ENCODE measurements around the gene ZBP1.

ZBP1 gene

GRCh38 chr20:57582029-57582378, 38.2 kb downstream of the ZBP1 start:
- H3K27me3 ChIP-seq (ENCODE audit: control insufficient read depth, insufficient read depth, low read length) = no peaks in the 10 kb centered on the region
- no peaks in the 10 kb centered on the region for H3K36me3 ChIP-seq (ENCODE audit: control insufficient read depth, insufficient read depth, low read length)
- no peak overlapping the region for H3K27ac ChIP-seq (ENCODE audit: low read depth, low read length)
- H3K9ac ChIP-seq (ENCODE audit: low read length) = no peak overlapping the region
- peaks cover 10% of the 10 kb centered on the region; the same call in 1 of the 2 replicates for H3K4me1 ChIP-seq (ENCODE audit: control insufficient read depth, insufficient read depth, low read length)
- H3K9me3 ChIP-seq (ENCODE audit: control insufficient read depth, insufficient read depth, low read depth, low read length) = no peaks in the 10 kb centered on the region
- no peak overlapping the region for H3K4me3 ChIP-seq (ENCODE audit: low read depth, low read length)

GRCh38 chr20:57581202-57582028, 38.8 kb downstream of the ZBP1 start:
- Histone ChIP-seq H3K9me3 (ENCODE audit: control insufficient read depth, insufficient read depth, low read depth, low read length) (no peaks in the 10 kb centered on the region), H3K27ac (ENCODE audit: low read depth, low read length) (no peak overlapping the region), H3K9ac (ENCODE audit: low read length) (no peak overlapping the region), H3K36me3 (ENCODE audit: control insufficient read depth, insufficient read depth, low read length) (no peaks in the 10 kb centered on the region), H3K4me3 (ENCODE audit: low read depth, low read length) (no peak overlapping the region), H3K4me1 (ENCODE audit: control insufficient read depth, insufficient read depth, low read length) (peaks cover 8% of the 10 kb centered on the region; the same call in 1 of the 2 replicates), H3K27me3 (ENCODE audit: control insufficient read depth, insufficient read depth, low read length) (no peaks in the 10 kb centered on the region)

- Histone ChIP-seq H3K4me1 (ENCODE audit: control insufficient read depth, insufficient read depth, low read length) (peaks cover 11% of the 10 kb centered on the region; the same call in 1 of the 2 replicates), H3K9ac (ENCODE audit: low read length) (no peak overlapping the region), H3K27me3 (ENCODE audit: control insufficient read depth, insufficient read depth, low read length) (no peaks in the 10 kb centered on the region), H3K4me3 (ENCODE audit: low read depth, low read length) (no peak overlapping the region), H3K27ac (ENCODE audit: low read depth, low read length) (no peak overlapping the region), H3K9me3 (ENCODE audit: control insufficient read depth, insufficient read depth, low read depth, low read length) (no peaks in the 10 kb centered on the region), H3K36me3 (ENCODE audit: control insufficient read depth, insufficient read depth, low read length) (no peaks in the 10 kb centered on the region)
Observed at GRCh38 chr20:57580478-57581201, 39.6 kb downstream of the ZBP1 start.

GRCh38 chr20:57579898-57580447, 40.3 kb downstream of the ZBP1 start:
- 0 out of 2 replicates have a peak, but pooled peaks cover 3% of the 10 kb centered on the region for H3K27me3 ChIP-seq (ENCODE audit: control insufficient read depth, insufficient read depth, low read length)

DNA sequence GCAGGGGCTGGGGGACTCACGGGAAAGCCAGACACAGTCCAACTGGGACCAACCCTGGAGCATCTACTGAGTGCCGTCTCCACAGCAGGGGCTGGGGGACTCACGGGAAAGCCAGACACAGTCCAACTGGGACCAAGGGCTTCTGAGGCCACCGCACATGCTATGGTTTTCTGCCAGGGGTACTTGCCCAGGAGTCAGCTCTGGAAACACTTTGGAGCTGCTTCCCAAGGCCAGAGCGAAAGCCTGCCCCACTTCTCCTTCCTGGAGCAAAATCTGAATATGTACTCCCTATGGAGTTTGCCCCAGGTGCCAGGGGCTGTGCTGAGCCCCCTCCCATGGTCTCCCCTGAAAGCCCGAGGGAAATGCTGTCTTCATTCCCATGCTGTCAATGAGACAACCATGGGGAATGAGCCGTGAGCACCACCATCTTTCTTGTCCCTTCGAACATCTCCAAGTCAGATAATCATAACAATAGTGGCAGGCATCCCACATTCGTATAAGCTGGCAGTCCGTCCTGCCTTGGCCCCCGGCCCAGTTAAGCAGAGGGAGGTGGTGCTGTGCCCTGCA, 40.8 kb downstream of the ZBP1 start:
- Histone ChIP-seq H3K36me3 (ENCODE audit: control insufficient read depth, insufficient read depth, low read length) (no peaks in the 10 kb centered on the region), H3K4me3 (ENCODE audit: low read depth, low read length) (no peak overlapping the region), H3K4me1 (ENCODE audit: control insufficient read depth, insufficient read depth, low read length) (peaks cover 11% of the 10 kb centered on the region; the same call in 1 of the 2 replicates), H3K27me3 (ENCODE audit: control insufficient read depth, insufficient read depth, low read length) (0 out of 2 replicates have a peak, but pooled peaks cover 5% of the 10 kb centered on the region), H3K9me3 (ENCODE audit: control insufficient read depth, insufficient read depth, low read depth, low read length) (no peaks in the 10 kb centered on the region), H3K9ac (ENCODE audit: low read length) (no peak overlapping the region), H3K27ac (ENCODE audit: low read depth, low read length) (no peak overlapping the region)

More at GRCh38 chr20:57579898-57580447, 40.3 kb downstream of the ZBP1 start:
- Histone ChIP-seq H3K9ac (ENCODE audit: low read length) (no peak overlapping the region), H3K9me3 (ENCODE audit: control insufficient read depth, insufficient read depth, low read depth, low read length) (no peaks in the 10 kb centered on the region), H3K4me3 (ENCODE audit: low read depth, low read length) (no peak overlapping the region), H3K27ac (ENCODE audit: low read depth, low read length) (no peak overlapping the region), H3K4me1 (ENCODE audit: control insufficient read depth, insufficient read depth, low read length) (peaks cover 11% of the 10 kb centered on the region; the same call in 1 of the 2 replicates), H3K36me3 (ENCODE audit: control insufficient read depth, insufficient read depth, low read length) (no peaks in the 10 kb centered on the region)

- H3K27me3 ChIP-seq (ENCODE audit: control insufficient read depth, insufficient read depth, low read length) = 0 out of 2 replicates have a peak, but pooled peaks cover 5% of the 10 kb centered on the region
Observed at GRCh38 chr20:57578476-57579165, 41.6 kb downstream of the ZBP1 start.

DNA sequence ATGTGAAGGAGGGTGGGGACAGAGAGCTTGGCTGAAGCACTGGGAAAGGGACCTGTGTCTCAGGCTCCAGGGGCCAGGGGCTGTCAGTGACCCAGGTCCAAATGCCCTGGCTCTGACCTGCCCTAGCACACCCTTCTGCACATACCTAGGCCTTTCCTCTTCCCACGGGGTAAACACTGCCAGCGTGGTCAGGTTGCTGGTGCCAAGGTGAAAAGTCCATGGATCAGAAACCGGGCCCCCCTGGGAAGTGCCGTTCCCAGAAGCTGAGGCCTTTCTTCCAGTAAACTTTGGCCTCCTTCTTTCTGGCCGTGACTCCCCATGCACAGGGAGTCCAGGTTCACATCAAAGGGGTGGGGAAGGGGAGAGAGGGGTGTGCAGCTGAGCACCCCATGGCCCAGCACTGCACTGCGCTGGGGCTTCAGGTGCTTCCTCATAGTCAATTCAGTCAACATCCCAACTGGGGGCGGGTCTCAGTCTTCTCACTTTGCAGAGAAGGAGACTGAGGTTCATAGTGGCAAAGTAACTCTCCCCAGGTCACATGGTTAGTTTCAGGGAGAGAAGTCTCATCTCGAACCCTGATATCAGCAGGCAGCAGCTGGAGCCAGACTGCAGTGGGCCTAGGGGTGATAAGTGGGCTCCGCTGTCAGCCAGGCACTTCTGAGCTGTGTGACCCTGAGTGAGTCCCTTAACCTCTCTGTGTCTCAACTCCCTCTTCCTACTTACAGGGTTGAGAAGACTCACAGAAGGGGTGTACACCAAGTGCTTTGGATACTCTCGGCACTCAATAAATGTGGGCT, 42.3 kb downstream of the ZBP1 start:
- Histone ChIP-seq H3K9ac (ENCODE audit: low read length) (no peak overlapping the region), H3K4me3 (ENCODE audit: low read depth, low read length) (no peak overlapping the region), H3K27ac (ENCODE audit: low read depth, low read length) (no peak overlapping the region), H3K9me3 (ENCODE audit: control insufficient read depth, insufficient read depth, low read depth, low read length) (no peaks in the 10 kb centered on the region), H3K36me3 (ENCODE audit: control insufficient read depth, insufficient read depth, low read length) (no peaks in the 10 kb centered on the region), H3K4me1 (ENCODE audit: control insufficient read depth, insufficient read depth, low read length) (peaks cover 19% of the 10 kb centered on the region), H3K27me3 (ENCODE audit: control insufficient read depth, insufficient read depth, low read length) (0 out of 2 replicates have a peak, but pooled peaks cover 5% of the 10 kb centered on the region)

More at GRCh38 chr20:57578476-57579165, 41.6 kb downstream of the ZBP1 start:
- Histone ChIP-seq H3K4me3 (ENCODE audit: low read depth, low read length) (no peak overlapping the region), H3K4me1 (ENCODE audit: control insufficient read depth, insufficient read depth, low read length) (peaks cover 13% of the 10 kb centered on the region), H3K9me3 (ENCODE audit: control insufficient read depth, insufficient read depth, low read depth, low read length) (no peaks in the 10 kb centered on the region), H3K36me3 (ENCODE audit: control insufficient read depth, insufficient read depth, low read length) (no peaks in the 10 kb centered on the region), H3K9ac (ENCODE audit: low read length) (no peak overlapping the region), H3K27ac (ENCODE audit: low read depth, low read length) (no peak overlapping the region)

DNA sequence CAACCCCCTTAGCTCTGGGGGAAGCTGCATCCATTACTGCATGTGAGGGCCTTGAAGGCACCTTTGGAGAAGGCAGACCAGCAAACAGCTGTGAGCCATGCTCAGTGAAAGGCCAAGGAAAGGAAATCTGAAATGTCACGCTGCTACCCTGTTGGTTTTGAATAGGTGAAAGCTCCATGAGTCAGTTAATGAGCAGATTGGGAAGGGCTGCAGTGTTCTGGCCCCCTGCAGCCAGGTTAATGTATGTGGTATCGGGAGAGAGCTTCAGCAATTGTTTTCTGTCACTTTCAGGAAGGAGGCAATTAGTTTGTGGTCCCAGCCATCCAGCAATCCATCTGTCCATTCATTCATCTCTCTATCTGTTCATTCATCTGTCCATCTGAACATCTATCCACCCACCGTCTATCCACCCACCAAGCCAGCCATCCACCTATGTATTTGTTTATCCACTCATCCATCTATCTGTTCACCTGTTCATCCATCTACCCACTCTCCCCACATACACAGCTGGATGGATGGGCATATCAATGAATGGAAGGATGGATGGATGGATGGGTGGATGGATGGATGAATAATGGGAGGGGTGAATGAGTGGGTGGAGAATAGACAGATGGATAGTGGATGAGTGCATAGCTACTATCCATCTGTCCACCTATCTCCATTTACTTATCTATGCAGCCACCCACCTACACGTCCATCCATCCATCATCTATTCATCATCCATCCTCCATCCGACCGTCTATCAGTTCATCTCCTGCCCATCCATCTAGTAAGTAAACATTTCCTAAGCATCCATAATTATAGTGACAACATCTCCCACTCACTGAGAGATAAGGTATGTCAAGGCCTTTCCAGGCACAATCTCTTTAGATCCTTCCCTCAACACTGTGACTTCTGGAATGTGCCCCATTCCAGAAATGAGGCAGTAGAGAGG, 43.3 kb downstream of the ZBP1 start:
- no peaks in the 10 kb centered on the region for H3K9me3 ChIP-seq (ENCODE audit: control insufficient read depth, insufficient read depth, low read depth, low read length)
- no peak overlapping the region for H3K4me3 ChIP-seq (ENCODE audit: low read depth, low read length)
- no peak overlapping the region for H3K9ac ChIP-seq (ENCODE audit: low read length)
- no peak overlapping the region for H3K27ac ChIP-seq (ENCODE audit: low read depth, low read length)
- H3K4me1 ChIP-seq (ENCODE audit: control insufficient read depth, insufficient read depth, low read length) = peaks cover 15% of the 10 kb centered on the region
- H3K36me3 ChIP-seq (ENCODE audit: control insufficient read depth, insufficient read depth, low read length) = no peaks in the 10 kb centered on the region
- H3K27me3 ChIP-seq (ENCODE audit: control insufficient read depth, insufficient read depth, low read length) = 0 out of 2 replicates have a peak, but pooled peaks cover 5% of the 10 kb centered on the region

DNA sequence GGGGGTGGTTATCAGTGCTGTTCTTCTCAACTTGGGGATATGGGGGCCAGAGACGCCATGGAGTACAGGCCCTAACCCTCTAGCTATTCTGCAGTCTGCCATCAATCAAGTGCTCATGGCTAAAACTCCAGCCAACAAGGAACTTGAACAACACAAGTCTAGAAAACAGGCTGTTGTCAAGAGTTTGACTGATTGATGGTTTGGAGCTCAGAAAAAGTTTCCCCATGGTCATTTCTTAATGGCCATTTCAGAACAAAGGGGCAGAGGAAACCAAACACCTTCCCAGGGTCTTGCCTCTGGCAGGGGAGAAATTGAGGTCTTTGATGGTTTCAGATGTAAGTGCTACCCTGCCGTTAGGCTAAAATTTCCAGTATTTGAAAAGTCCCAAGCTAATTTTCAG, 44.2 kb downstream of the ZBP1 start:
- H3K9me3 ChIP-seq (ENCODE audit: control insufficient read depth, insufficient read depth, low read depth, low read length) = no peaks in the 10 kb centered on the region
- no peaks in the 10 kb centered on the region for H3K36me3 ChIP-seq (ENCODE audit: control insufficient read depth, insufficient read depth, low read length)
- H3K4me3 ChIP-seq (ENCODE audit: low read depth, low read length) = no peak overlapping the region
- 0 out of 2 replicates have a peak, but pooled peaks cover 5% of the 10 kb centered on the region for H3K27me3 ChIP-seq (ENCODE audit: control insufficient read depth, insufficient read depth, low read length)
- H3K27ac ChIP-seq (ENCODE audit: low read depth, low read length) = no peak overlapping the region
- peaks cover 15% of the 10 kb centered on the region for H3K4me1 ChIP-seq (ENCODE audit: control insufficient read depth, insufficient read depth, low read length)
- H3K9ac ChIP-seq (ENCODE audit: low read length) = no peak overlapping the region

Data from HUES6 (cell line).